Measurements from ENCODE around the gene CTBP1. TPM values are rescaled to one million over a fixed set of nuclear protein-coding genes. Genes with fewer than 3 reads are reported as not detected.

Gene CTBP1
- total RNA-seq, 1 donor = 246 TPM

GRCh38 chr4:1177274-1178141, 71.4 kb downstream of the CTBP1 start:
- TF ChIP-seq, protein P1, sequence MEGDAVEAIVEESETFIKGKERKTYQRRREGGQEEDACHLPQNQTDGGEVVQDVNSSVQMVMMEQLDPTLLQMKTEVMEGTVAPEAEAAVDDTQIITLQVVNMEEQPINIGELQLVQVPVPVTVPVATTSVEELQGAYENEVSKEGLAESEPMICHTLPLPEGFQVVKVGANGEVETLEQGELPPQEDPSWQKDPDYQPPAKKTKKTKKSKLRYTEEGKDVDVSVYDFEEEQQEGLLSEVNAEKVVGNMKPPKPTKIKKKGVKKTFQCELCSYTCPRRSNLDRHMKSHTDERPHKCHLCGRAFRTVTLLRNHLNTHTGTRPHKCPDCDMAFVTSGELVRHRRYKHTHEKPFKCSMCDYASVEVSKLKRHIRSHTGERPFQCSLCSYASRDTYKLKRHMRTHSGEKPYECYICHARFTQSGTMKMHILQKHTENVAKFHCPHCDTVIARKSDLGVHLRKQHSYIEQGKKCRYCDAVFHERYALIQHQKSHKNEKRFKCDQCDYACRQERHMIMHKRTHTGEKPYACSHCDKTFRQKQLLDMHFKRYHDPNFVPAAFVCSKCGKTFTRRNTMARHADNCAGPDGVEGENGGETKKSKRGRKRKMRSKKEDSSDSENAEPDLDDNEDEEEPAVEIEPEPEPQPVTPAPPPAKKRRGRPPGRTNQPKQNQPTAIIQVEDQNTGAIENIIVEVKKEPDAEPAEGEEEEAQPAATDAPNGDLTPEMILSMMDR (IDR thresholded peaks at IDR 0.05; ENCODE audit: extremely low read depth, low read depth, low read length) = no peak
- peak; percentile 96 for DNase-seq (ENCODE audit: insufficient read length, low spot score, missing footprints)
- H3K4me1 ChIP-seq (ENCODE audit: insufficient read depth, low read length) = peaks cover 13% of the 10 kb centered on the region
- H3K36me3 ChIP-seq (ENCODE audit: insufficient read depth, low read length) = no peaks in the 10 kb centered on the region
- no peak overlapping the region for H3K27ac ChIP-seq (ENCODE audit: low read depth, low read length)
- no peak overlapping the region for H3K4me2 ChIP-seq (ENCODE audit: insufficient read depth, low read length)
- no peak overlapping the region for H3K4me3 ChIP-seq (ENCODE audit: insufficient read depth, low read length)
- peaks cover under 1% of the 10 kb centered on the region for H3K27me3 ChIP-seq (ENCODE audit: insufficient read depth, low read length)
- H2AFZ ChIP-seq (ENCODE audit: low read length) = no peak overlapping the region
- no peaks in the 10 kb centered on the region for H3K79me2 ChIP-seq (ENCODE audit: insufficient read depth, low read length)
- no peaks in the 10 kb centered on the region for H4K20me1 ChIP-seq (ENCODE audit: insufficient read depth, low read length)
- H3K9me3 ChIP-seq (ENCODE audit: low read depth, low read length) = peaks cover 3% of the 10 kb centered on the region

- TF ChIP-seq, protein P1 (IDR thresholded peaks at IDR 0.05; ENCODE audit: extremely low read depth, low read depth, low read length) = no peak
- H3K9me3 ChIP-seq (ENCODE audit: low read depth, low read length) = peaks cover 3% of the 10 kb centered on the region
- no peak overlapping the region for H2AFZ ChIP-seq (ENCODE audit: low read length)
- no peaks in the 10 kb centered on the region for H3K36me3 ChIP-seq (ENCODE audit: insufficient read depth, low read length)
- no peaks in the 10 kb centered on the region for H3K79me2 ChIP-seq (ENCODE audit: insufficient read depth, low read length)
- peaks cover 13% of the 10 kb centered on the region for H3K4me1 ChIP-seq (ENCODE audit: insufficient read depth, low read length)
- H4K20me1 ChIP-seq (ENCODE audit: insufficient read depth, low read length) = no peaks in the 10 kb centered on the region
- no peak overlapping the region for H3K4me3 ChIP-seq (ENCODE audit: insufficient read depth, low read length)
- no peak overlapping the region for H3K27ac ChIP-seq (ENCODE audit: low read depth, low read length)
- no peak overlapping the region for H3K4me2 ChIP-seq (ENCODE audit: insufficient read depth, low read length)
- DNase-seq (ENCODE audit: insufficient read length, low spot score, missing footprints) = peak; percentile 37
- peaks cover 9% of the 10 kb centered on the region for H3K27me3 ChIP-seq (ENCODE audit: insufficient read depth, low read length)
Measured at GRCh38 chr4:1176398-1177273, 72.3 kb downstream of the CTBP1 start.

GRCh38 chr4:1175635-1176229, 73.2 kb downstream of the CTBP1 start:
- DNase-seq (ENCODE audit: insufficient read length, low spot score, missing footprints) = peak; percentile 23
- Histone ChIP-seq H3K36me3 (ENCODE audit: insufficient read depth, low read length) (no peaks in the 10 kb centered on the region), H4K20me1 (ENCODE audit: insufficient read depth, low read length) (no peaks in the 10 kb centered on the region), H3K4me1 (ENCODE audit: insufficient read depth, low read length) (peaks cover 13% of the 10 kb centered on the region), H3K4me2 (ENCODE audit: insufficient read depth, low read length) (no peak overlapping the region), H3K27ac (ENCODE audit: low read depth, low read length) (no peak overlapping the region), H3K9me3 (ENCODE audit: low read depth, low read length) (peaks cover 1% of the 10 kb centered on the region), H3K27me3 (ENCODE audit: insufficient read depth, low read length) (peaks cover 18% of the 10 kb centered on the region), H3K4me3 (ENCODE audit: insufficient read depth, low read length) (no peak overlapping the region), H3K79me2 (ENCODE audit: insufficient read depth, low read length) (no peaks in the 10 kb centered on the region), H2AFZ (ENCODE audit: low read length) (no peak overlapping the region)
- TF ChIP-seq, protein P1 (IDR thresholded peaks at IDR 0.05; ENCODE audit: extremely low read depth, low read depth, low read length) = no peak
